Measurements from ENCODE around the gene FGGY.
A peak's percentile ranks its signal among the peaks of the same experiment; 100 is the strongest.
"Not testable (repeated sequence)": the region's sequence is repeated elsewhere in the genome, so short reads cannot be mapped to it uniquely, and the experiment has no call there.

The FGGY gene

DNA sequence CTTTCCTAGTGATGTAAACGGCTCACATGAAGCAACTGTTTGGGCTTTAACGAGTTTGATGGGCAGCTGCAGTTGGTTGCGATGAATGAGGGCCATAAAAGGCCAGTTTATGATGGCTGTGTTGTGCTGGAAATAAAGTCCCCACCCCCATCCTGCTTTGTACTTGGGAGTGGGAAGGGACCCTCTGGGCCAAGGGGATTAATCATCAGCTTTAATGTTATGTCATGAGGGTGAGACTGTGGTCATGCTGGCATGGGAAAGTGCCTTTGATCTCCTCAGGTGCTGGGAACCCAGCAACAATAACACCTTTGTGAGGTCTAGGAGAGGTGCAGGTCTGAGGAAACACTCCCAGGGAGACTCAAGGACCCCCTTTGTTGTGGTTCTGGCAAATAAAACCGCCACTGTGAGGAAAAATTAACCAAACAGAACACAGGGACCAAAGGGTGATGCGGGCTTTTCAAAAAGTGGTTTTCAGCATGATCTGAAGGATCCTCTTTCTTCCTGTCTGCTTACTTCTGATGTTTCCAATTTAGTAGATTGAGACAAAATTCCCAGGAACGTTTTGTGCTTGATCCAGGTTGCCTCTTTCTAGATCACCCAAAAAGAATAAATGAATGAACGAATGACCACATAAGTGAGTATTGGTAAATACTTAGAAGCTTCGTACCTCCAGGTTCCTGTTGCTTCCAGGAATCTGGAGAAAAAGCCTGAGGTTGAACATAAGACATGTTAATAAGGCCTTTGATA is 260.1 kb downstream of the FGGY start:
- peak; percentile 66 for DNase-seq

DNA sequence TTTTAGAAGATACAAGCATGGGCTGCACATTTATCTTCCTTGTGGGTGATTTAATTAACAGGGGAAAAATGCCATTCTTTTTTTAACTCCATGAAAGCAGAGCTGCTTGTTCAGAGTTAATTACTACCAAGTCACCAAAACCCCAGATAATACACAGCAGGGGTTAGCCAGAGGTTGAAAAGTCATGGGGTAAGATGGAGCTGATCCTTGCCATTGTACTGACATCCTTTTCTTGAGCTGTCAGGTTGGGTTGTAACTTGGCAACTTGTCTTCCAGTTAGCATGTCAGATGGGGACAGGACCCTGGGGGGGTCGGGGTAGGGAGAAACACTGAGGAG is 260.6 kb downstream of the FGGY start:
- DNase-seq, result no peak

DNA sequence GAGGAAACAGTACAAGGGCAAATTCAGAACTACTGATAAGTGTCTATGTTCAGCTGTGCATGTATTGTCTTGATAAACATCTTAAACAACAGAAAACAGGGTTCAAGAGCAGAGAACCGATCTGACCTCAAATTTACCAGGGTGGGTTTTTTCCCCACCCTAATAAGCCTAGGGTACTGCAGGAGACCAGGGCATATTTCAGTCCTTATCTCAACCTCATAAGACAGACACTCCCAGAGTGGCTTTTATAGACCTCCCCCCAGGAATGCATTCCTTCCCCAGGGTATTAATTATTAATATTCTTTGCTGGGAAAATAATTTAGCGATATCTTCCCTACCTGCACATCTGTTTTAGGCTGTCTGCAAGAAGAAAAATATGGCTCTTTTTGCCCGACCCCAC is 261.7 kb downstream of the FGGY start:
- not testable (repeated sequence) for DNase-seq

DNA sequence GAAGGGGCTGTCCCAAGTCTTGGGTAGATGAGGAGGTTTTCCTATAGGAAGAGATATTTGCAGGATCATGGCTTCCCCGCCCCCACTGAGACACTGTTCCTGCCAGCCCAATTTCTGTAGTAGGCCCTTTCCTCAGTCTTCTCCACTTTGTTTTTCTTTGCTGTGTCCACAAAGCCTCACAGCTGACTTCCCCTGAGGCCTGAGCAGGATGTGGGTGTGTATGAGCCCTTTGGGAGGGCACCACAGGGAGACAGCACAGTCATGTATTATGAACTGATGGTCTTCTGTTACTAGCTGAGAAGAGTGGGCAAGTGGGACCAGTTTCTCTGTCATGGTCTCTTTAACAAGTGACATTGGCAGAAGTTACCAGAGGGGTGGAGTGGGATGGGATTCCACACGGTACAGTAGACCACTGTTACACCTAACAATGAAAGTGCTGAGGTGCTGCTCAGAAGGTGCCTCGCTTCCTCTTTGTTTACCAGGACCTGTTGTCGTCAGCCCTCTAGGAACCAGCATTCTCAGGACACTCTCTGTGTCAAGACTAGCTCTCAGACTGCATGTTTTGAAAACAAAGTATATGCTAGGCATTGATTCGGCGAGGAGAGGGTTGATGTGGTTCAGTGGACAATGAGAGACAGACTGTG is 264.0 kb downstream of the FGGY start:
- DNase-seq, result no peak

DNA sequence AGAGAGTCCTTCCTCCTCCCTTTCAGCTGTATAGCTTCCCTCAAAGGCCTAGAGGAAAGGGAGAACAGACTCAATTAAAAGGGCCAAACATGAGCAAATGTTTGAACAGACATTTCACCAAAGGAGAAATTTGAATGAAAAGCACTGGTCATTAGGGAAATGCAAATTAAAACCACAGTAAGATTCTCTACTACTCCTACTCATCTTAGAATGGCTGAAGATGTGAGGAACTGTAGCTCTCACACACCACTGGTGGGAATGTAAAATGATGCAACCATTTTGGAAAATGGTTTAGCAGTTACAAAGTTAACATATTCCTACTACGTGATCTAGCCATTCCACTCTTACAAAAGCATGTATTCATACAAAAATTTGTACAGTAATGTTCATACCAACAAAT is 264.9 kb downstream of the FGGY start:
- DNase-seq, result no peak

GRCh38 chr1:59564192-59564891 is 267.4 kb downstream of the FGGY start:
- DNase-seq, result no peak

GRCh38 chr1:59565611-59566410 is 268.9 kb downstream of the FGGY start:
- DNase-seq, result no peak

DNA sequence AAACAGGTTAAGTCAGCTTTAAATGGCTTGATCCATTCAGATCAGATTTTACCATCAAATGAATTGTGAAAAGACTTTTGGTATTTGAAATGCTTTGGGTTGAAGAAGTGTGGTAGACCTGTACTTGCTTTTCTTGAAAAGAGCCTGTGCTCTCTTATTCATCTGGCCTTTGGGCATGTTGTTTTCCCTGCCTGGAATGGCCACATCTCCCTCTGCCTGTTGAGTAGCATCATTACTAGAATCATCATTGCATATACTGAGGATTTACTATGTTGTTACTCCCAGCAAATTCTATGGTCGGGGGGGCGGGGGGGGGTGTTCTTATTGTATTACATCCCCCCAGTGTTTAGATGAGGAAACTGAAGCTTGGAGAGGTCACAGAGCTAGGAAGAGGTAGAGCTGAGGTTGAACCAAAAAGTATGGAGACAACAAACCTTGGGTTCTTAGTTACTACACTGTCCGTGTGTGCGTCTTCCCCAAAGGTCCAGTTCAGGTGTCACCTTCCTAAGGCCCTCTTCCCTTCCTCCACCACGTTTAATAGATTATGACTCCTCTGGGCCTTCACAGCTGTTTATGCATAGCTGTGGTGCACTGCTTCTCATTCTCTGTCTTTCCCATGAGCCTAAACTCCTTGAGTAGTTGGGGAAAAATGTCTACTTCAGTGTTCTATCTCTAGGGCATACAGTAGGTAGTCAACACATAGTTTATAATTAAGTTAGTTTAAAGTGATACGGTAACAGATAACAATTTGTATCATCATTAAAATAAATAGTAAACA is 271.5 kb downstream of the FGGY start:
- DNase-seq, result no peak

GRCh38 chr1:59569198-59569597 is 272.3 kb downstream of the FGGY start:
- DNase-seq, result no peak

- DNase-seq, result no peak
Measured at GRCh38 chr1:59570524-59570923, 273.6 kb downstream of the FGGY start.

DNA sequence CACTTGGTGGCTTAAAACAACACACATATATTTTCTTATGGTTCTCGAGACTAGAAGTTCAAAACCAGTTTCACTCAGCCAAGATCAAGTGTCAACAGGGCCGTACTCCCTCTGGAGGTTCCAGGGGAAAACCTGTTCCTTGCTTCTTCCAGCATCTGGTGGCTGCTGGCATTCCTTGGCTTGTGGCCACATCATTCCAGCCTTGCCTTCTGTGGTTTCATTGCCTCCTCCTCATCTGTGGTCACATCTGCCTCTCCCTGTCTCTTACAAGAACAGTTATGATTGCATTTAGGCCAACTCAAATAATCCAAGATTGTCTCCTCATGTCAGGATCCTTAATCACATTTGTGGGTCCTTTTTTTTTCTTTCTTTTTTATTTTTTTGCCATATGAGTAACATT is 277.2 kb downstream of the FGGY start:
- DNase-seq, result no peak

- no peak for DNase-seq
Measured at GRCh38 chr1:59577774-59578173, 280.9 kb downstream of the FGGY start.

GRCh38 chr1:59579222-59579621 is 282.3 kb downstream of the FGGY start:
- no peak for DNase-seq

DNA sequence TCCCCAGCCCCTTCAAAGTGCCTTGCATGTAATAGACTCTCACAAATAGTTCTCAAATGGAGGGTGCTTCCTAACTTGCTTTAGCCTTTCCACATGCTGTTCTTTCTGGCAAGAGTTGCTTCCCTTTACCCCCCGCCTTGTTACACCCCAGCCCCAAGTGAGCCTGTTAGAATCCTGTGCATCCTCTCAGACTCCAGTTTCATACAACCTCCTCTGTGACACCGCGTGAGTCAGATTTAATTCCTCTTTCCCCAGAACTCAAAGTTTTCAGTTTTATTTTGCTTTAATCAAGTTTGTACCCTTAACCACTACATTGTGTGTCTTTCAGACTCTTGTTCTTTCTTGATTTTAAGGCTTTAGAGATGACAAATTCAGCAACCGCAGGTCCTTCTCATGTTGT is 283.4 kb downstream of the FGGY start:
- DNase-seq, result no peak

- not testable (repeated sequence) for DNase-seq
Measured at GRCh38 chr1:59592410-59592809, 295.5 kb downstream of the FGGY start.

- no peak for DNase-seq
Measured at GRCh38 chr1:59592924-59593323, 296.0 kb downstream of the FGGY start.

DNA sequence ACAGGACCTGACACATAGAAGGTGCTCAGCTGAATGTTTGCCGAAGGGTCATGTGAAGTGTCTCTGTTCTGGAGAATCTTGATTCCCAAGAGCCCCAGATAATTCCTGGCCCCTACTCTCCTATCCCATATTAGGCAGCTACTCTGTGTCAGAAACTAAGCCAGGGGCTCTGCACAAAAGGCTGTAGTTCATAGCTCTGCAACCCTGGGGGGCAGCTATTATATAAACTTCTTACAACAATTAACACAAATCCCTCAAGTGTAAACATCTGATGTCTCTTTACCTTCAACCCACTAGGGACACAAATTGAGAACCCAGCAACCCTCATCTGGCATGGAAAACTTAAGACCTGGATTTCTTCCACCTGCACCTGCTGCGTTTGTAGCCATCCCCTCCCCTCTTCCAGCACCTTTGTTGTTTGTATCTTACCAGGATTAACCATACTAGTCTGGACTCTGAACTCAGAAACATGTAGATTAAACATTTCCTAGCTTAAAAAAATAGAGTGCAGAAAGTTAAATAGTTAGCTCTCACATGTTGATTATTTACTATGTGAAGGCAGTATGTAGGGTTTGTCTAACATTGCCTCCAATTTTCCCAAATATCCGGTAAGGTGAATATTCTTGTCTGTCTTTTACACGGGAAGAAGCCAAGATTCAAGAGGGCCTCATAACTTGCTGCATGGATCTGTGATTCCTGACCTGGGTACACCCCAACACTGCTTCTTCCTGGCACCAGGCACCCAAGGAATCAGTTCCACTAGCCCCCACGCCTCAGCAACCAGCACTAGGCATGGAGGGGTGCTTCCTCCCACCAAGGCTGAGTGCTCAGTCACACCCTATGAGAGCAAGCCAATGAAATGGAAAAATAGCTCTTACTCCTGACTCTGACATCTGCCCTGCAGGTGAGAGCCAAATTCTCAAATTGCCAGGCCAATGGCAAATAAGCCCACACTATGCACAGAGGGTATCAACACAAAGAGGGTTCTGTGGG is 297.2 kb downstream of the FGGY start:
- DNase-seq, result no peak

DNA sequence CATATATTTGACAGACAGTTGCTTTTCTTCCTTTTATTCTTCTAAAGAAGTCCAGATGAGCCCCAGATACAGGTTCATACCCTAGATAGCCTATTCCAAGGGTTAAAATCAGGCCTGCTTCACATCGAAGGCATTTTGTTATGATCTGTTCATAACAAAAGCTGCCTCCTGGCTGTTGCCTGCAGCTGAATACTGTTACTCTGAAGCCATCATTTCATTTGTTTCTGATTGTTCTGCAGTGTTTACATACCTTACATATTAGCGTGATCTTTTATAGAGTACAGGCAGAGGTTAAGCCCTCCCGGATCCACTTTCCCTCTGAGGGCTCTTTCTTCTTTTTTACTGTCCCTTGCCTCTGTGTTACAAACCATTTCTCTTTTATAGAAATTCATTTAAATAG is 298.9 kb downstream of the FGGY start:
- DNase-seq, result no peak

GRCh38 chr1:59596432-59596831 is 299.5 kb downstream of the FGGY start:
- DNase-seq, result peak; percentile 93

GRCh38 chr1:59596956-59597355 is 300.1 kb downstream of the FGGY start:
- no peak for DNase-seq

DNA sequence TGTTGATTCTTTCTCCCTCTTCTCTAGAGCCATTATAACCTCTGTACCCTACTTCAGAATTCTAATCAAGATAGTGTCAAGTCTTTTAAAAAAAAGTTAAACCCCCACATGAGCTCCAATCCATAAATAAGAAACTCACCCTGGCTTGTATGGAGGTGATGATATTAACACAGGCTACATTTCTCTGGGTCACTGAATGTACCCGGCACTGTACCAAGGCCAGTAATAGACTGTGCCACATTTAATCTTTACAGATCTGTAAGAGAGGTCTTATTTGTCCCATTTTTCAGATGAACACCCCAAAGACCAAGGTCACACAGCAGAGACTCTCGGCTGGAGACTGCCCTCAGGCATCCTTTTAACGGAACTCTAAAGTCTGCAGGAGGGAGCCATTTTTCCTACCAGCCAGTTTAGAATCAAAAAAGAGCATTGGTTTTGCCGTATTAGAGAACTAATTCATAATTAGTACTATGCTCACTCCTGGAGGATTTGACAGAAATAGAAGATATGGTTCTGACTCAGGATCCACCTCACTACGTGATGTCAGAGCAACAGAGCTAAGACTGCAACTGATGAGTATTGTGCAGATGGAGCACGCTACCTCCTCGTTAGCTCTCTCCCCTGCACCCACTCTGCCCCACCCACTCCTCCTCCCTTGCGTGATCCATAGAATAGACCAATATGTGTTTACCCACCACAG is 300.7 kb downstream of the FGGY start:
- DNase-seq, result no peak
